ENCODE measurements around the gene PTPRB.
"Not testable (repeated sequence)": the region's sequence is repeated elsewhere in the genome, so short reads cannot be mapped to it uniquely, and the experiment has no call there.

PTPRB gene

DNA sequence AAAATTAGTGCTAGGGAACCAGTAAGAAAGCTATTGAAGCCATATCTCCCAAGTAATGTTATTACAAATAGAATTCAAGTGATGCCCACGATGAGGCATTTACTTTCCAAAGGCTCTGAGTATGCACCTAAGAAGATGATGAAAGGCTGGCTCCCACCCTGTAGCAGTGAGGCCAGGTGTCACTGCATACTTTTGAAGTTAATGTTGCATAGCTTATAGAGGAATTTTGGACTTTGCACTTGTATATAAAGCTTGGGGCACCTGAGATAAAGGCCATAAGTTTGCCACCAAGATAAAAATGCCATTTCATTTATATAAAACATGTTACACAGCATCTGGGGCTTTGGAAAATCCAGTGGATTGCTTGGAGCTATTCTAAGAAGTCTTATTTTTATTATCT, 96.2 kb downstream of the PTPRB start:
- no peak for DNase-seq (ENCODE audit: low read depth in 2 of 2)

DNA sequence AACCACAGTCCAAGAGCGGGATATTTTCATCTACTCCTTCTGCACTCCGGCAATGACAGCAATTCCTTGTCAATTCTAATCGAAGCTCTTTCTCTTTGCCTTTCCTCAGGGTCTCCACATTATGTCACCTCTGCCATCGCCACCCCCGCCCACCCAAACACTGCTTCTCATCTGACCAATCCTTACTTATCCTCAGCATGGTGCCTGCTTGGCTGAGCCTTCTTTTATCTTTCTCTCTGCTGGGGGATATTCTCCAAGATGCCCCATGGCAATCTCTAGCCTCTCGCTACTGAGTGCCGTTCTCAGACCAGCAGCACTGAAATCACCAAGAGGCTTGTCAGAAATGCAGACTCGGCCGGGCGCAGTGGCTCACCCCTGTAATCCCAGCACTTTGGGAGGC, 100.6 kb downstream of the PTPRB start:
- DNase-seq (ENCODE audit: low read depth in 2 of 2) = no peak

GRCh38 chr12:70535896-70536374, 101.3 kb downstream of the PTPRB start:
- no peak for DNase-seq (ENCODE audit: low read depth in 2 of 2)

- no peak for DNase-seq (ENCODE audit: low read depth in 2 of 2)
Measured at GRCh38 chr12:70534466-70534865, 102.8 kb downstream of the PTPRB start.

DNA sequence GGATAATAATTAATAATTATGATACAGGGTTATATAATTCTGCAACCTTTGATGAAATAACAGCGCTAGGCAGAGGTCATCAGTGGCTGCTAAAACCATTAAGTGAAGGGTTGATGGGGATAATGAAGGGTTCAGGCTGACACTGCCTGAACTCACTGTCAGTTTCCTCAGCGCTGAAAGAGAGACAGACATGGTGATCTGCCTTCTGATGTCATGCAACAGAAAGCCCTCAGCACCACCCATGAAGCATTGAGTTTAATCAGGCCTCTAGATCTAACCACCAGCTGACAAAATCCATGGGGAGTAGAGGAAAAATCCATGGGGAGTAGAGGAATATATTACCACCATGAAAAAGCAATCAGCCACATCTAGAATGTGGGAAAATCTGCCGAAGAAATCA, 107.6 kb downstream of the PTPRB start:
- DNase-seq (ENCODE audit: low read depth in 2 of 2) = no peak

DNA sequence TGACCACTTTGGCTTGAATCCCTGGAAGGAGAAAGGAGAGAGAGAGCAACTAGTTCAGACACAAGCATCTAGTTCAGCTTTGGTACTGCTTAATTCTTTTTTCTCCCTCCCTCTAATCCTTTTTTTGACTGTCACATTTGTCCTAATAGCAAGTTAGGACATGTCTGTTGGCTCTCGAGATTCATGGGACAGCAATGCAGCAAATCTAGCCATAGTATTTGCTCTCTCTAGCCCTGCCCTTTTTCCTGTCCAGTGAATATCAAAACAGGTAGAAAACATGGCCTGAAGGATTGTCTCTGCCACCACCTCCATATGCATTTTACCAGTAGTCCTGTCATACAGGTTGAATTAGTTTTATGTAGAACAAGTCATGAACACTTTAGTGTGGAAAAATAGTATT, 116.4 kb downstream of the PTPRB start:
- no peak for DNase-seq (ENCODE audit: low read depth in 2 of 2)

DNA sequence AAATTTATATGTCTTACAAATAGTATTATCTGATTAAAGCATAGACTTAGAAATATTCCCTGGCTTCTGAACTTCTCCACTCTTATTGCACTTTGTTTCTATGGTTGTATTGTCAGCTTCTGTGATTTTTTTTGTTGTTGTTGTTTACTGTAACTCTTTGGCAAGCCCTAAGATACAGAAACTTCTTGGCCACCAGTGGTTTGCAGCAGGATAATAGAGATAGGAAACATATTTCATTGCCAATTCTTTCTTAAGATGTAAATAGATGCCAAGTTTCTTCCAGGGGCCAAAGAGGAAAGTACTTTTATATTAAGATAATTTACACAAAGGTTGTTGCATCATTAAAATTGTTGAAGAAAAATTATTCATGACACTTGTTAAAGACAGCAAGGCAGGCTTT, 123.8 kb downstream of the PTPRB start:
- no peak for DNase-seq (ENCODE audit: low read depth in 2 of 2)

DNA sequence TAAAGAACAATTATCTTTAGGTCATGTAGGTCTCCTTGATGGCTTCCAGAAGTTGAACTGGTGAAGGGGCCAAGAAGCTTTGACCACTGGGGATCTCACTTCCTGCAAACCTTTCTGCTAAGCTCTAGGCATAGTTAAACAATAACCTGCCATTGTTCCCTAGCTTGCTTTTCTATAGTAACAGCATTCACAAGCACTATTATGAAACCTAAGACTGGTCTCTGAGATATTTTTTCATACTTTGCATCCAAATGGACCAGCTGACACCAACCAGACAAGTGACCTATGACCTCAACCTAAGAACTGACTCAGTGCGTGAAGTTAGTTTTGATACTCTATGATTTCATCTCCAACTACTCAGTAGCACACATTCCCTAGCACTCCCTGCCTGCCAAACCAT, 129.1 kb downstream of the PTPRB start:
- DNase-seq (ENCODE audit: low read depth in 2 of 2) = no peak

- DNase-seq (ENCODE audit: low read depth in 2 of 2) = no peak
Measured at GRCh38 chr12:70507442-70507841, 129.8 kb downstream of the PTPRB start.

DNA sequence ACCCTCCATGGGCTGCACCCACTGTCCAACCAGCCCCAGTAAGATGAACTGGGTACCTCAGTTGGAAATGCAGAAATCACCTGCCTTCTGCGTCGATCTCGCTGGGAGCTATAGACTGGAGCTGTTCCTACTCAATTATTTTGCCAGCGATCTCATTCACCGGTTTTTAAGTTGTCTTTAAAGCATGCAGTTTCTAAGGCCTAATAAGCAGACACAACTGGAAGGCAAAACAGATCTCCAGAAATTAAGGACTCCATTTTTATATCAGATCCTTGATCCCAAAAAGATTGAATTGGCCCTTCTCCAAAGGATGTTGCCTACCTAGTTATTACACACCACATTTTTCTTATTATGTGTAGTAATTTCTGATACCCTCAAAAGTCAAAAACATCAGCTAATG, 139.7 kb downstream of the PTPRB start:
- no peak for DNase-seq (ENCODE audit: low read depth in 2 of 2)

- DNase-seq (ENCODE audit: low read depth in 2 of 2) = not testable (repeated sequence)
Measured at GRCh38 chr12:70492904-70493303, 144.3 kb downstream of the PTPRB start.

DNA sequence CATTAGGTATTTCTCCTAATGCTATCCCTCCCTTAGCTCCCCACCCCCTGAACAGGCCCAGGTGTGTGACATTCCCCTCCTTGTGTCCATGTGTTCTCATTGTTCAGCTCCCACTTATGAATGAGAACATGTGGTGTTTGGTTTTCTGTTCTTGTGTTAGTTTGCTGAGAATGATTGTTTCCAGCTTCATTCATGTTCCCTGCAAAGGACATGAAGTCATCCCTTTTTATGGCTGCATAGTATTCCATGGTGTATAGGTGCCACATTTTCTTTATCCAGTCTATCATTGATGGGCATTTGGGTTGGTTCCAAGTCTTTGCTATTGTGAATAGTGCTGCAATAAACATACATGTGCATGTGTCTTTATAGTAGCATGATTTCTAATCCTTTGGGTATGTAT, 146.3 kb downstream of the PTPRB start:
- DNase-seq (ENCODE audit: low read depth in 2 of 2) = not testable (repeated sequence)

- DNase-seq (ENCODE audit: low read depth in 2 of 2) = no peak
Measured at GRCh38 chr12:70487440-70487839, 149.8 kb downstream of the PTPRB start.

GRCh38 chr12:70486588-70486987, 150.6 kb downstream of the PTPRB start:
- no peak for DNase-seq (ENCODE audit: low read depth in 2 of 2)

- DNase-seq (ENCODE audit: low read depth in 2 of 2) = no peak
Measured at GRCh38 chr12:70485704-70486103, 151.5 kb downstream of the PTPRB start.

DNA sequence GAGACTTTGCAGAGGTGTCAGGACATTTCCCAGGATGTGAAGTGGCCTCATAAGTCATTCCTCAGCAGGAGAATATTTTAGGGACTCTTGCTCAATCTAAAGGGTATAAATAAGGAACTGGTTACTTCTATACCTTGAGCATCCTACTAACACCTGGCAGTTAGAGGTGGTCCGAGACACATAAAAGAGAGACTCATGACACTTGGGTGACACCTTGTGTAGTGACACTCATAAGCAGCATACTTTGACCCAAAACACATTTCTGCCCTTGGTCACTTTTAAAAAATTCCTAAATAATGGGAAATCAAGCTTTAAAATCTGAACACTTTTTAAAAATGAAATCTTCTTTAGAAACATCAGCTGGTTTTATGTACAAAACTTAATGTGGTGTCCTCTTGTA, 152.8 kb downstream of the PTPRB start:
- DNase-seq (ENCODE audit: low read depth in 2 of 2) = no peak

DNA sequence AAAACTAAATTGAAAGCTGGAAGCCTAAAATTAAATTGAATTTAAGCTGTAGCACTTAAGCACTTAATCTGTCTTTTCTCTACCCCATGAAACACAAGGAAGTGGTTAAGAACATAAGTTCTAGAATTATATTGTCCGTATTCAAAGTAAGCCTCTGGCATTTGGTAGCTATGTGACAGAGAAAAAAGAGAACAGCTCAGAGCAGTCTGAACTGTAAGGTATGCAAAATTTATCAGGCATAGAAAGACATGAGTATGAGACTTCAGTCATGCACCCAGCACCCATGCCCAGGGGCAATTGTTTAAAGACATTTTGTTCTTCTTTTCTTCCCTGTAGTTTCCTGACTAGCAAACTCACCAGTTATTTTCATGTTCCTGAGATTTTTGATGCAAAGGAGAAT, 154.5 kb downstream of the PTPRB start:
- no peak for DNase-seq (ENCODE audit: low read depth in 2 of 2)

DNA sequence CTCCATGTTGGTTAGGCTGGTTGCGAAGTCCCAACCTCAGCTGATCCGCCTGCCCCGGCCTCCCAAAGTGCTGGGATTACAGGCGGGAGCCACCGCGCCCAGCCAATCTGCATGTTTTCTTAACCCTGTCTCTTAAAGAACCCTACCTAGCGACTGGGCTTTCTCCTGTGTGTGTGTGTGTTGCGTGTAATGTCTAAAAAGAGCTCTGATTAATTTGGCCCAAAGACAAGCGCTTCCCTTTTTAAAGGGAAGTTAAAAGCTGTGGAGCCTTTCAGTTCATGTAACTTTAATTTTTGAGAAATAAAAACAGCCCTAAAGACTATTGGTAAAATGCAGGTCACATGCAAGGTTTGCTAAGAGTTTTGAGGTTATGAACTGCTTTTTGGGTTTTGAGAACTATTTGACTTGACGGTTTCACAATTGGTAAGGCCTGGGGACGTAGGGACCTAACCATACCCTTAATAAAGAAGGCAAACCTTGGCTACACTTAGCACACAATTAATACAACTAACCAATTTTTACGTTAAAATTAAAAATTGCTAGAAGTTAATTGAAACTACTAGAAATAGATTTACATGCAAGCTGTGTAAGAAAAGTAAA, 167.9 kb downstream of the PTPRB start:
- no peak for DNase-seq (ENCODE audit: low read depth in 2 of 2)

- DNase-seq (ENCODE audit: low read depth in 2 of 2) = no peak
Measured at GRCh38 chr12:70468741-70469140, 168.5 kb downstream of the PTPRB start.

DNA sequence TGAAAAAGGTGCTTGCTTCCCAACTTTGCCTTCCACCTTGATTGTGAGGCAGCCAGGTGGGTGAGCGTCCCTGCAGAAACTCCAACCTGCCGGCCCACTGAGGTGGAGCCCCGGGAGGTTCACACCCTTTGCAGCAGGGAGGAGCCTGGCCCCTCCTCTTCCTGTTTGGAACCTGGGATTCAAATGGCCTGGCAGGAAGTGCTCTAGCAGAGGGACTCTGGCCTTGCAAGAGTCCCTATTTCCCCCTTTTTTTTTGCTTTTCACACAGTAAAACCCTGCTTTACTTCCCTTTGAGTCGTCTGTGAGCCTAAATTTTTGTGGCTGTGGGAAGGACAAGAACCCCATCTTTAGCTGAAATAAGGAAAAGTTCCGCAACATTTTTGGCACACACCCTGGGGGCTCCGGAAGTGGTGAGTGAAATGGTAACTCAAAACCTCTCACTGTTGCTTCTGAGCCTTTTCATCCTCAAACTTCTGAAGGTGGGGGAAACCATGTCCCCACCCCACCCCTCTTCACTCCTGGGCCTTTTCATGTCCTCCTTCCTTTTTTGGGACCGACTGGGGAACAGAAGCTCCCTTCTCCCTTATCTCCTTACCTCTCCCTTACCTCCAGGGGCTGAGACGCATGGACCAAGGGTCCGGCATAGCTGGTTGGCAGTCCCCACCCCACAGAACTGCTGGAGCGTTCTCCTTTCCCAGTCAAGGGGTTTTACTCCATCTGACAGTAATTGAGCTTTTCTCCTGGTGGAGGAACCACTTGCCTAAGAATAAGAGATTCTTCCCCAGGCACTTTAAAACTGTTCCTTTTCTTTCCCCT, 169.1 kb downstream of the PTPRB start:
- no peak for DNase-seq (ENCODE audit: low read depth in 2 of 2)

DNA sequence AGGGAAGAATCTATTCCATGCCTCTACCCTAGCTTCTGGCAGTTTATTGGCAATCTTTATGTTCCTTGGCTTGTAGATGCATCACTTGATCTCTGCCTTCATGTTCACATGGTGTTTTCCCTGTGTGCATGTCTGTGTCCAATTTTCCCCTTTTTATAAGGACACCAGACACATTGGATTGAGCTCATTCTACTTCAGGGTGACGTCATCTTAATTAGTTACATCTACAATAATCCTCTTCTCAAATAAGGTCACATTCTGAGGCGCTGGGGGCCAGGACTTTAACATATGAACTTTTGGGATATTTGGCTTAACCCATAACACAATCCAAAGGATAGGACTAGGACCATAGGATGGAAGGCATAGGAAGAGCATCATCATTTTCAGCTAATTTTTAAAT, 169.8 kb downstream of the PTPRB start:
- DNase-seq (ENCODE audit: low read depth in 2 of 2) = no peak

DNA sequence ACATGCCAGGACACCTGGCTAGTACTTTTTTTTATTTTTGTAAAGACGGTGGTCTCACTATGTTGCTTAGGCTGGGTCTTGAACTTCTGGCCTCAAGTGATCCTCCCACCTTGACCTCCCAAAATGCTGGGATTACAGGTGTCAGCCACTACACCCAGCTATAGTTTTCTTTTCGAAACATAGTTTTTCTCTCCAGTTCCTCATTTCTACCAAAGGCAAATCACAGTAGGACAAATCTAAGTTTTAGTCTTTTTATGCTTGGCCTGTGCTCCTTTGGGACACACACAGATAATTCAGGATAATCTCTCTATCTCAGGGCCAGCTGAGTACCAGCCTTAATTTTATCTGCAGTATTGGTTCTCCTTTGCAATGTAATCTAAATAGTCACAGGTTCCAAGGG, 170.5 kb downstream of the PTPRB start:
- no peak for DNase-seq (ENCODE audit: low read depth in 2 of 2)
